ENCODE results near the gene ACSL5.

The ACSL5 gene

GRCh38 chr10:112429654-112430230 lies 55.8 kb downstream of the ACSL5 start:
- TF ChIP-seq CTCF (conservative IDR thresholded peaks at IDR 0.05; ENCODE audit: low read depth, low read length), result no peak
- DNase-seq (ENCODE audit: low read depth), result no peak
- no peak overlapping the region for H3K4me3 ChIP-seq (ENCODE audit: low read length)

GRCh38 chr10:112433136-112433535 lies 59.2 kb downstream of the ACSL5 start:
- no peak overlapping the region for H3K4me3 ChIP-seq (ENCODE audit: low read length)
- TF ChIP-seq CTCF (conservative IDR thresholded peaks at IDR 0.05; ENCODE audit: low read depth, low read length), result no peak
- DNase-seq (ENCODE audit: low read depth), result no peak

- TF ChIP-seq CTCF (conservative IDR thresholded peaks at IDR 0.05; ENCODE audit: low read depth, low read length), result peak; percentile 36
- H3K4me3 ChIP-seq (ENCODE audit: low read length), result no peak overlapping the region
- DNase-seq (ENCODE audit: low read depth), result no peak
These were observed 61.2 kb downstream of the ACSL5 start for GRCh38 chr10:112434988-112435619.

GRCh38 chr10:112438356-112438755 lies 64.4 kb downstream of the ACSL5 start:
- TF ChIP-seq CTCF (conservative IDR thresholded peaks at IDR 0.05; ENCODE audit: low read depth, low read length), result no peak
- H3K4me3 ChIP-seq (ENCODE audit: low read length), result no peak overlapping the region
- DNase-seq (ENCODE audit: low read depth), result no peak

- DNase-seq (ENCODE audit: low read depth), result no peak
- TF ChIP-seq CTCF (conservative IDR thresholded peaks at IDR 0.05; ENCODE audit: low read depth, low read length), result no peak
- no peak overlapping the region for H3K4me3 ChIP-seq (ENCODE audit: low read length)
These were observed 67.6 kb downstream of the ACSL5 start for GRCh38 chr10:112441520-112441919.

- H3K4me3 ChIP-seq (ENCODE audit: low read length), result no peak overlapping the region
- DNase-seq (ENCODE audit: low read depth), result no peak
- TF ChIP-seq CTCF (conservative IDR thresholded peaks at IDR 0.05; ENCODE audit: low read depth, low read length), result no peak
These were observed 68.1 kb downstream of the ACSL5 start for GRCh38 chr10:112442063-112442462.
